GM19023 (cell line): Measurements from ENCODE around the gene APBB2.

Experiments
- ATAC-seq: cut with Tn5 transposase; IDR thresholded peaks from one replicate; pipeline ENCODE4 v1.9.1; 2021; ENCODE audit warnings: mild to moderate bottlenecking, moderate library complexity; ENCODE audit not compliant: unreplicated experiment

APBB2 gene

DNA sequence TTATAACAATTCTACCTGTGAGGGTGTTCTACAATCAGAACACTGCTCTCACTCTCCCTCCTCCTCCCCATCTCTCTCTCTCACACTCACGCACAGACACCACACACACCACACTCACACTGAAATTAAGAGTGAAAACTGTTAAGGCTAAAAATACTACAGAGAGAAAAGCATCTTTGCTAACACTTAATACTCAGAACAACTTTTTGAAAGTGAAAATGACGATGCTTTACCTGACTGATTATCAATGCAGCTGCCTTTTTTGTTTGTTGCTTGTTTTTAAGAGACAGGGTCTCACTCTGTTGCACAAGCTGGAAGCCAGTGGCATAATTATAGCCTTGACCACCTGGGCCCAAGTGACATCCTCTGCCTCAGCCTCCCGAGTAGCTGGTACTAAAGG, 222.4 kb downstream of the APBB2 start:
- peak; percentile 65 for ATAC-seq

DNA sequence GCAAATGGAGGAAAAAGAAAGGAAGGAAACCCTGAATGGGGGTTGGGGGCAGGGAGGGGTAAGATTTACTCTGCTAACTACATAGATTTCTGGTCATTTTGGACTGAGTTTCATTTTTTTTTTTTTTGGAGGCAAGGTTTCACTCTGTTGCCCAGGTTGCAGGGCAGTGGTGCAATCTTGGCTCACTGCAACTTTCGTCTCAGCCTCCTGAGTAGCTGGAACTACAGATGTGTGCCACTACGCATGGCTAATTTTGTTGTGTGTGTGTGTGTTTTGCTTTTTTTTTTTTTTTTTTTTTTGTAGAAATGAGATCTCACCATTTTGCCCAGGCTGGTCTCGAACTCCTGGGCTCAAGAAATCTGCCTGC, 223.5 kb downstream of the APBB2 start:
- ATAC-seq, result no peak

DNA sequence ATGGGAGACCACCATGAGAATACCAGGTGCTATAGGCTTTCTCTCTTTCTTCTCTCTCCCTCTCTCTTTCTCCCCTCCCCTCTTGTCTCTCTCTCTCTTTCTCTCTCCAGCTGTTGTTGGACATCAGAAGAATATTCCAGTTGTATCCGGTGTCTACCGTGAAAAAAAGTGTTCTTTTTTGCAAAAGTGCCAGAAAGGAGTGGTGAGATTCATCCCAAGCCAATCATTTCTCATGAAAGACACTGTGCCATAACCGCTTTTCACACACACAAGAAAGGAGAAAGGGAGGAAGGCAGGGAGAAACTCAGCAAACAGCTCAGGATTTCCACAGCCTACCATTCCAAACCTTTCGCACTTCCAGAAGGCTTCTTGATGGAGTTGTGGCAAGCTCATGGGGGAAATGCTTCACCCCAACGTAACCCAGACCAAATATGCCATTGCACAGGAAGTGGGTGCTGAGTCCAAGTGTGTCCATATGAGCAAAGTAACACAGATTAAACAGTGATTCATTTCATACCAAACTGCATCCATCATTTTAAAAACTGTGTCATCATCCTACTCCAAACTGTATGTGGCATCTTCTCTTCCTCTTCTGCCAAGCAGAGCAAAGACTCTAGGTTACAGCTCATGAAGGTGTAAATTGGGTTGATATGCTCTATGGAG, 224.0 kb downstream of the APBB2 start:
- ATAC-seq, result no peak

DNA sequence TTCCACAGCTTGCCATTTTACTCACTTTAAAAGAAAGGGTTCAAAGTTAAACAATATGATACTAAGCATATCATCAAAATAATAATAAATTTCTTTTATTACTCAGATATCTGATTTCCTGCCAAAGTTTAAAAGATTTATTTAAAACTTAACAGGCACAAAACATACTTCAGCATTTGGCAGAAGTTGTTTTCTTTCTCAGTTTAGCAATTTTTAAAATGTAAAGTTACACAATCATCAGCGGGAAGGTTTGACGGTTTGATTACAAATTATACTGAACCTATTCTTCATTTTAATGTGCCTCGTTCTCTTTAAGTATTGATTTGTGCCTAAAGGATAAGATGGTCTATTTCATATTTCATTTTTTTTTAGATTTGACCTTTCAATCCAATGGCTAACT, 227.2 kb downstream of the APBB2 start:
- no peak for ATAC-seq

DNA sequence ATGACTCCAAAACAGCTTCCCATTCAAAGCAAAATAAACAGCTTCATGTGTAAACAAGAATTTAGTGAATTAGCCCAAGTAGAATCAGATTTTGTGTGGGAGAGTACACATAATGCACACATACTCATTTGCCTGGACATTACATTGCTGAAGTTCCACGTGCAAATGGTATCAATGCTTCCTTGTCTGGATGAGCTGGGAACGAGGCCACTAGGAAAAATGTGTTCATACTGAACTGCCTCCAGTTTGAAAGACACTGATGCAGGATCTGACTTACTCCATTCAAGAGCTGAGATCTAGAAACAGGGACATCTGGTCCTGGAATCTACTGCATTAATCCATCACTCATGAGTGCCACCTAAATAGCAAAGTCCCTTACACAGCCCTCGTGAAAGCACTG, 228.0 kb downstream of the APBB2 start:
- no peak for ATAC-seq

DNA sequence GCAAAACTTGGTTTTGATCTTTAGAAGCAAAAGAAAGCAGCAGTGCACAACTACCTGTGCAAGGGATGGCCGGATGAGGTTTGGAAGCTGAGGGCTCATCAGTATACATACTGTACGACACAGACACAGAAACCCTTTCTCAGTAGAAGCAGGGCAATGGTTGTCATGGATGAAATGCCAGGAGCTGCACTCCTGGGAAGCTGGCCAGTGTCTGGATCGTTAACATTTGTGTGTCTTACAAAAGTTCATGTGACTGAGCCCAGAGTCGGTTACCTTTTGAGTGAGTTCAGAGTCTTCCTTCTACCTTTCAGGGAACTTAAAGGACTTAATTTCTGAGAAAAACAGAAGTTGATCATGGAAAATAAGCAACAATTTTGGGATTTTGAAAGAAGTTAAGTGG, 230.3 kb downstream of the APBB2 start:
- no peak for ATAC-seq

DNA sequence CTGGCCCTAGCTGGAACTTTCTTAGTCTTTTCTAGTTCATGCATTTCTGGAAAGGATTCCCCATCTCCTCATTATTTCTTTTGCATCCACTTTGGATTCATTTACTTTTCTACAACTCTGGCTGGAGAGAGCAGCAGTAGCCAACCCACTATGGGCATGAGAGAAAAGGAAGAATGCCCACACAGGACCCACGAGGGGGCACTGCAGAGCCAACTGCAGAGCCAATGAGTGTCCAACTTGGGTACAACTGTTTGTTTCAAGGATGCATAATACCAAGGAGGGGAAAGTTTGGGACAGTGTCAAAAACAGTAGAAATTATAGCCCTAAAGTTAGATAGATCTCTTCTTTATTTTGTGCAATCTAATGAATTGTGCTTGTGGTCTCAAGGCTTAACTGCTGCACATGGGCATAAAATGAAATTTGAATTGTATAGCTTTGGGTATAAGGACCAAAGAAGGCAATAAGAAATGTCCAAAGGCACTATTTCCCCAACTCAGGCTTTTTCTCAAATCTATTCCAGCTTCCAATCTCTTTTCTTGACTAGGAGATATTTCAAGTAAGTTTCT, 233.9 kb downstream of the APBB2 start:
- ATAC-seq, result no peak

DNA sequence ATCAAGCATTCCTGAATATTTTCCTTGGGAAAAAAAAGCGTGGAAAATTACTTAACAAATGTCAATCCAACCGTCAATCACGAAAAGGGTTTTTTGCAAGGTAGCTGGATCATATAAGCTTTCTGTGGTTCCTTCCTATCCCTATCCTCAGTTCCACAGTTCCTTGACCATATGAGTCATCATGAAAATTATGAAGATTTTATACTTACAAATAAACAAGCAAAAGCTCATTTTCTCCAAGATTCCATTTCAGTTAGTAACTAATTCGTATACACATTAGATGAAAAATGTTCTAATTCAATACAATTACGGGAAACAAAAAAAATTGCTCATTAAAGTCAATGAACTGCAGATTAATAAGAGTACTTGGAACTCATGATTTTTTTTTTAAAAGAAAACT, 235.8 kb downstream of the APBB2 start:
- ATAC-seq, result no peak

DNA sequence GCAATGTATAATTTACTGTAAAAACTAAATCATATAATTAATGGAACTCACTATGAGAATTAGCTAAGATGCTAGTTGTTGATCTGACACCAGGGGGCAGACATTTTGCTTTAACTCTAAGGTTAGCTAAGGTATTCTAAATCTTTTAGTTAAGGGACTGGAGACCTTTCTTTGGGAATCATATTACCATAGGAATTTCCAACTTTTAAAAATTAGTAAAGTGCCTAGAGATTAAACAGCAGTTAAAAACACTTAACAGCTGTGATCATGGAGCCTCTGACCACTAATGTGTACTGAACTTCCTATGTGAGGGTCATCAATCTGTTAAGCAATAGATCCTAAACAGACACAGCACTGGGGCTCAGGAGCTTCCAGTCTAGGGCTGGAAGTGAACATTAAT, 238.0 kb downstream of the APBB2 start:
- ATAC-seq, result no peak

DNA sequence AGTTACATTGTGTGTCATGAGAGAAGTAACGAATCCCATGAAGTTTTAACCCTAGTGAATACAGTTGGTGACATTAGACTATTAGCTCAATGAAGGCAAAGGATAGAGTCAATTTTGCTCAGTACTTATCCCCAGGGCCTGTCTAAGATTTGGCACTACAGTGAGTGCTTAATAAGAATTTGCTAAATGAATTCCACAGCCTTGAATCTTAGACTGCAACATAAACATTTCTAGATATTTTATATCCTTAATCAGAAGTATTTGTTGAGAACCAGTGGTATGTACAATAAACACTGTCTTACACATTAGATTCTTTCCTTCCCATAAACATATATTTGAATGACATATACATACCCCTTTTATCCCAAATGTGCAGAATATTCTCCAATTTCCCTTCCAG, 241.6 kb downstream of the APBB2 start:
- no peak for ATAC-seq

DNA sequence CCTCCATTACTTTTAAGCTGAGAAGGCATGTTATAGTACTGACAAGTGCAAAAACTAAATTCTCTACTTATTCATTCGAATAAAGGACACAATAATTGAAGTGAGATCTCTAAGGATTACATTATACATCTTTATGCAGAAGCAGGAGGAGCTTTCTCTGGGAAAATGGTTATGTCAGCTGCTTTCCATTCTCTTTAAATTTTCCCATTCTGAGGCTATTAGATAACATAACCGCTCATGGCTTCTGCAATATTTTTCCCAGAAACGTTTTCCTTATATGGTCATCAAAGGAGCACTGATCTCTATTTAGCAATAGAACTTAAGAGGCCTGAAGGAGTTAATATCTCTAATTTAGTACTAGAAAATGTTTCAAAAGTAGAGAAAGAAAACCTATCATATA, 243.0 kb downstream of the APBB2 start:
- no peak for ATAC-seq

DNA sequence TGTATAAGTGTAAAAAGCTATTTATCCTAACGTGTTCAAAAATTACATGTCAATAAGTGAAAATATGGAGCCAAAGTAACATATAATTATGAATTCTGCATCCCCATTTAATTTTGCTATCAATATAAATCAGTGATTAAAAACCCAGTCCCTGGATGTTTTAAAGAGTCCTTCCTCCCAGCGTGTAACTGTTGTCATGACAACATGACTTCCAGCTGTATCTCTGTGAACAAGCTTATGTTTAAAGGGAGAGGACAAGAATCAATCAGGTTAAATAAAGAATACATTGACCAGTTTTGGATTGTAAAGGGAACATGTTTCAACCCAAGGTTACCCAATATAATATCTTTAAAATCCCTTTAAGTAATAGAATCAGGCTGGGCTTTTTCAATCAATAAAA, 244.8 kb downstream of the APBB2 start:
- ATAC-seq, result no peak

DNA sequence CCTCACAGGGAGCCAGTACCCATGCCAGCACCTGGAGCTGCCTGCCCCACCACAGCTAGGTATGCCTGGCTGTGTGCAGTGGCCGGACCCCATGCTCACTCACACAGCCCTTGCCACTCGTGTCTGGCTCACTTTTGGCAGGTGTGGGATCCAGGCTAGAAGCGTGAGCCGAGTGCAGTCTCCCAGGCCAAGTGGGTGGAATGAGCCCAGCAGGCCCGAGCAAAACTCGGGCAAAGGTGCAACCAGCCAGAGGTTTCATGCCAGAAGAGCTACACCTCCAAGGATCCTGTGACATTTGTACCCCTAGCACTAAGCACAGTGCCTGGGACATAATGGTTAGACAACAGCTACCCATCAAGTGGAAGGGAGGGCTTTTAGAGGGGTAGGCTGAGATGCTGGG, 246.8 kb downstream of the APBB2 start:
- ATAC-seq, result no peak

DNA sequence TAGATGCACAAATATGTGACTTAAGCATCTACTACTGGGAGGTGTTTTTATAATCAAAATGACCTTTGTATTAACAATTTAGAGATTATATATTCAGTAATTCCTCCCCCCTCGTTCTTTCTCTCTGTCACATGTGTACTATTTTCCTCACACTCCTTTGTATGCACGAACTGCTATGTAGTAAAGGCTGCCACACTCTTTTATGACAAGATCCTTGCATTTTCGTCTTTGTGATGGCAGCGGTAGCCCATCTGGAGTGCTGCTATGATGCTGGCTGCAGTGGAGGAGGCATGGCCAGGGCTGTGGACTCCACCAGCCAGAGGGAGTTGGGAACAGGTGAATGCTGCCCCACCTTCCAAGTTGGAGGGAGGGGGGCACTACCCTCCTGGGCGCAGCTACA, 248.3 kb downstream of the APBB2 start:
- ATAC-seq, result no peak

DNA sequence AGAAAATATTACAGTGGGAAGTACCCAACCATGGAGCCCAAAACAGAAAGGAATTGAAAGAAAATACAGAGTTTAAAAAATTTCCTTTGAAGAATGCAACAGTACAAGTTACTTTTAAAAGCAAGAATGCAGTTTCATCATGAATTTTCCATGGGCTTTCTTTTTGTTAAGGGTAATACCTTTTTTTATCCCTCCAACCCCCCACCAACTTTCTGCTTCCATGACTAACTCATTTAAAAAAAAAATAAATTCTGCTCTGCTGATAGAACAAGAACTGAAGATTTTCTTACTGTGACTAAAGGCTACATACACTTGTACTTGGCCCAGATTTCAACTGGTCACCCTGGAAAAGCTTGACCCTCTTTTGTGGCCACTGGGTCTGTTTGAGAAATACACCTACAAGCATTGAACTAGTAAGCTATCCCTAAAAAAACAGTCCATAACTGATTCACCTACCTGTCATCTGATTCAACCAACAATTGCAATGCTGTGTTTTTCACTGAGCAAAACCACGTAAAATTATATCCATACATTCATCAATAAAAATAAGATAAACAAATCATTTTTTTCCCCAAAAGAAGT, 250.4 kb downstream of the APBB2 start:
- no peak for ATAC-seq

DNA sequence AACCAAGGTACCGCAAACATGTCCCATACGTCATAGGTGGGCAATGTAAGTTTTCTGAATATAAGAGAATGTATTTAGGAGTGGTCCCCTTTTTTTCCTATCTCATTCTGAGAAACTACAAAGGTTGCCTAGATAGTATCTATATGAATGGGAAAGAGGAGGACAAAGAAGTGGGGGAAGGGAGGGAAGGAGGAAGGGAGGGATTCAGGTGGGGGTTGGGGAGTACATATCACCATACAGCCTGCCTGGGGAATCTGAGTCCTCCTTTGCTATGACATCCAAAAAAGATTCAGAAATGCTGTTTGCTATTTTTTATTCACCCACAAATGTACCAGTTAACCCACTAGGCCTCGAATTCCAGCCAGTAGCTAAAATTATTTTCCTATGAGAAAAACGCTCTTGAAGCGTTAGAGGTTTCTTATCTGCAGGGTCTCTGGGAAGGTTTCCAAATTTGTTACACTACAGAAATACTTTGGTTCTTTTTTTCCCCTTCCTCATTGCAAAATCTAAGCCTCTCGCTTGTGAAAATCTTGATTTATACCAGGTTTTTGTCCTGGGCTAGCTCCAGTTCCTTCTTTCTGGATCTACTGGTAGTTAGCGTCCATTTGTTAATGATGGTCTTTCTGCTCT, 251.7 kb downstream of the APBB2 start:
- ATAC-seq, result no peak

DNA sequence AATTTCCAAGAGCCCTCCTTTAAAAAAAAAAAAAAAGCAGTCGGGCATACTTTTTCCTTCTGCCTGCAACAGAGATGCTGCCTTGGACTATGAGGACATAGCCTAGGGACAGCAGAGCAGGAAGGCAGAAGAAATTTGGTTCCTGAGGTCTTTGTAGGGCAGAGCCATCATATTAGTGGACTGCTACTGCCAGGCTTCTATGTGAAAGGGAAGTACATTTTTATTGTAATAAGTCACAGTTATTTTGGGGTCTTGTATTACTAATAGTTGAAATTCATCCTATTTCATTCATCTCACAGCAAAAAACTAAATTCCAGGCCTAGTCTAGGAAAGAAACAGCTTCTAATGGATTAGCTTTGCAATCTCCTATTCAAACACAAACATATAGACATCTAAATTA, 253.4 kb downstream of the APBB2 start:
- ATAC-seq, result no peak

DNA sequence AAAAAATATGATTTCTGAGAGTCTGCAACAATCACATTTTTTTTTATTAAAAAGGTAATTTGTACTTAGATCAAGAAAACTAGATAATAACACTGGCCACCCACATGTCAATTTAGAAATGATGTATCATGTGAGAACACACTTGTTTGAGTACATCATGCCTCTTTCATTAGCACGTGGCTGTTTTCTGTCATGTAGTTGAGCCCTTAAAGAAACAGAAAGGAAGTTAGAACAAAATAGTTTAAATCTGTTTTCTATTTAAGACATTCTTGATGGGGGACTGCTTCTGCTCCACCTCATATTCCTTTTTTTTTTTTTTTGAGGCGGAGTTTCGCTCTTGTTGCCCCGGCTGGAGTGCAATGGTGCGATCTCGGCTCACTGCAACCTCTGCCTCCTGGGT, 257.1 kb downstream of the APBB2 start:
- ATAC-seq, result no peak

DNA sequence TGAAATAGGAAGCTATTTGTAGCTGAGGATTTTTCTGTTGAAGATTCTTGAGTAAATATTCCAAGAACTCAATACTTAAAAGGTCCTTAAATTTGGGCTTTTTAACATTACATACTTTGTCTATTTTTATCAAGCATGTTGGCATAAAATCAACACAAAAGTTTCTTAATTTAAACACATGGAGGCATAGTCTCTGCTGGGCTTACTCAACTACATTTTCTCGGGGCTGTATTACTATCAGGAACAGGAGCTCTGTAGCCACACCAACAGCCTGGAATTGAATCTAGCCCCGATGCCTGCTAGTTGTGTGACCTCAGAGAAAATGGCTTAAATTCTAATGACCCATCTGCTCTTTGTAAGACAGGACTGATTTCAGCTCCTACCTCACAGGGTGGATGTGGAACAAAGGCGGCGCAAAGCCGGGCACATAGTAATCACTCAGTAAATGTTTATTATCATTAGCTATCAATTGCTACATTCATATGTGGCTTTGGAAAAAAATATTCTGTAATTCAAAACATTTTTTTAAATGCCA, 257.6 kb downstream of the APBB2 start:
- ATAC-seq, result no peak

DNA sequence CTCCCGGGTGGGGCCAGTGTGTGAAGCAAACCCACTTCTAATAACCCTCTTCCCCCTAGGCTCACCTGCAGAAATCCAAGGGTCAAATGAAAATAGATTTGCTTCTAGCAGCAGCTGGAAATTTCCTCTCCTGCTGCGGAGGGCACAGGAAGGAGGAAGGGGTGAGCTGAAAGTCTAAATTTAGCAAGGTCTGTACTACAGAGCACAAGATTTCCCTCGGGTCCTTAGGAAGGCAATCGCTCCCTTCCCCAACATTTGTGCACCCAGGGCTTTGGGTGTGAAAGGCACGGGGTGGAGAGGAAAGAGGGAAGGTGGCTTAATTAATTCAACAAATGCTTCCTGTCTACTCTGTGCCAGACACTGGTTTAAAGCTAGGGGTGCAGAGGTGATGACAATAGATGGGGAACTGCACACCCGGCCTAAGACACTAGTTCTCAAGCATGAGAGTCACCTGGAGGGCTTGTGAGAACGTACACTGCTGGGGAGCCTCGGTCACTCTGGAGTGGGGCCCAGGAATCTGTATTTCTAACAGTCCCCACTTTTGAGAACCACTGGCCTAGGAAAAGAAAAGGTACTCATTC, 260.2 kb downstream of the APBB2 start:
- ATAC-seq, result no peak

DNA sequence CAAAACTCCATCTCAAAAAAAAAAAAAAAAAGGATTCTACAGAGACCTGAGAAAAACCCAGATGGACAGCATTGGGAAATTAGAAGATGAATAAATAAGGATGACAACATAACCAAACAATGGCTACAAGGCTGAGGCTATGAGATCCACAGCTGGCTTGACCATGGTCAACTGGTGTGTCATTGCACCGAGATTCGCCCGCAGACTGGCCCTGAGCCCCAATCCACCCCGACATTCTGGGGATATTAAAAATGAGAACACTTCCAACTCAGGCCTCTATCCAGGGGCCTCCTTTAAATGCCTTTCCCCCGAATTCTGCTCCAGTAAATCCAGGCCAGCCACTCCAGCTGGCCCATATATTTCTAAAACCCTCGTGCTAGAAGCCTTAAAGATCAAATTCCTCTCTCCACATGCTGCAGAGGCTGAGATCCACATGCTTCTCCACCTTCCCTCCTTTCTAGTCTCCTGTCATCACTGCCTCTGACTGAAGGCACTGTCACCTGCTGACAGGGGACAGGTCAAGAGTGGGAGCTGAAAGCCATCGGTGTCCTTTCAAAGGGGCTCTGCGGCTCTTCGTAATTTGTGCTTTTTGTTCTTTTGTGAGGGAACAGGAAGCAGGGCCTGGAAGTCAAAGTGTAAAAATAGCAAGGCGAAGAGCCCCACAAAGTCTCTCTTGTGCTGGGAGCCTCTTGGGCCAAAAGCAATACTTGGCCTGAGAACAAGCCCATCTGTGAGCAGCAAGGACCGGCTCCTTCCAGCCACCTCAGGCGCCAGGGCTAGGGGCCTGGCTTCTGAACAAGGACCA, 260.9 kb downstream of the APBB2 start:
- no peak for ATAC-seq
